Suprapubic skin (tissue), 3 donors: ENCODE data around the gene TFPI.

Source experiments
- CTCF ChIP-seq, 2 donors: fragments of 200-600 bp in 1 of 2; fragments of 450-650 bp in 1 of 2; sonication (generic) in 1 of 2; IDR thresholded peaks; one replicate each; pipeline ENCODE4 v1.5.1; 2016 to 2019; ENCODE audit warnings: antibody characterized with exemption in 2 of 2, mild to moderate bottlenecking in 1 of 2, moderate library complexity in 1 of 2
- EP300 ChIP-seq: sonication (generic); formaldehyde crosslinking; IDR thresholded peaks from one replicate; pipeline ENCODE4 v1.6.1; 2017; ENCODE audit warnings: antibody characterized with exemption
- POLR2A ChIP-seq, 2 donors: fragments of 450-650 bp; IDR thresholded peaks; one replicate each; pipeline ENCODE4 v1.6.1; 2017; ENCODE audit warnings: antibody characterized with exemption in 2 of 2, mild to moderate bottlenecking in 2 of 2, moderate library complexity in 2 of 2

- TF ChIP-seq CTCF (IDR thresholded peaks at IDR 0.05): no peak
- no peak for TF ChIP-seq POLR2A (IDR thresholded peaks at IDR 0.05)
- no peak for TF ChIP-seq EP300
Observed at GRCh38 chr2:187500585-187501359, 53.5 kb downstream of the TFPI start.
